GM18951 (cell line): Measurements from ENCODE around the gene SLC7A8.

Experiments used
- POLR2A ChIP-seq: IDR thresholded peaks from 4 replicates; pipeline ENCODE4 v1.6.1; 2011; ENCODE audit warnings: mild to moderate bottlenecking; ENCODE audit not compliant: insufficient read length, insufficient read depth; ENCODE audit errors: extremely low read depth
- in situ Hi-C: fragments of 300-500 bp; cut with MboI; formaldehyde crosslinking; loops from one replicate; pipeline ENCODE4 v1.12.0; 2022; ENCODE audit warnings: low sequenced_read_pairs, mixed read lengths, inconsistent platforms; ENCODE audit not compliant: unreplicated experiment

The SLC7A8 gene

DNA sequence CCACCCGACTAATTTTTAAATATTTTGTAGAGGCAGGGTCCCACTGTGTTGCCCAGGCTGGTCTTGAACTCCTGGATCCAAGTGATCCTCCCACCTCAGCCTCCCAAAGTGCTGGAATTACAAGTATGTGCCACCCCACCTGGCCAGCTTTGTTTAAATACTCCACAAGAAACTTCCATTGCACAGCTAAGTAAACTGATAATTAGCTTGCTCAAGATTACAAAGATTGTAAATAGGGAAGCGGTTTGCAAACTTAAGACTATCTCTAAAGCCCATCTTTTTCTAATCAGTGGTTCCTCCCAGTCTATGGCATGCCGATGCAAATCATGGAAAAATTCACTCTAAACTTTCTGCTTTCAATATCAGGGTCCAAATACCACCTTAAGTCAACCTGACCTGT is 9.7 kb downstream of the SLC7A8 start:
- in situ Hi-C loops, result no loop called here
- TF ChIP-seq POLR2A, result no peak

GRCh38 chr14:23173031-23173430 is 10.4 kb downstream of the SLC7A8 start:
- in situ Hi-C loops, result no loop called here

GRCh38 chr14:23172574-23172973 is 10.9 kb downstream of the SLC7A8 start:
- TF ChIP-seq POLR2A, result no peak
- in situ Hi-C loops, result no loop called here

More at GRCh38 chr14:23173031-23173430, 10.4 kb downstream of the SLC7A8 start:
- TF ChIP-seq POLR2A, result no peak

DNA sequence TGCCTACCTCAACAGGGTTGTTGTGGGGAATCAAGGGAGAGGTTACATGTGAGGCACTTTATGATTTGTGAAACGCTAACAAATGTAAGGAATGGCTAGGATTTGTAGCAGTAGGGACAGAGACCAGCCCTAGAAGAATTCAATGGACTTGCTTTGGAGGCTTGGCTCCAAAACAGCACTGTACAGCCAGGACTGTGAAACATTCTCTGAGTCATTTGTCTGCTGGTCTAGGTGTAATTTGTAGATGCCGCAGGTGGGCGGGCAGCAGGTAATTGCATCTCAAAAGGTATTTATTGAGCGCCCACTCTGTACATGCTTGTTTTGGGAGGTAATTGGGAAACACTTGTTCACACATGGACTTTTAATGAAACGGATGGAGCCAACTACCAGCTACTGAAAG is 11.4 kb downstream of the SLC7A8 start:
- no peak for TF ChIP-seq POLR2A
- in situ Hi-C loops, result no loop called here

DNA sequence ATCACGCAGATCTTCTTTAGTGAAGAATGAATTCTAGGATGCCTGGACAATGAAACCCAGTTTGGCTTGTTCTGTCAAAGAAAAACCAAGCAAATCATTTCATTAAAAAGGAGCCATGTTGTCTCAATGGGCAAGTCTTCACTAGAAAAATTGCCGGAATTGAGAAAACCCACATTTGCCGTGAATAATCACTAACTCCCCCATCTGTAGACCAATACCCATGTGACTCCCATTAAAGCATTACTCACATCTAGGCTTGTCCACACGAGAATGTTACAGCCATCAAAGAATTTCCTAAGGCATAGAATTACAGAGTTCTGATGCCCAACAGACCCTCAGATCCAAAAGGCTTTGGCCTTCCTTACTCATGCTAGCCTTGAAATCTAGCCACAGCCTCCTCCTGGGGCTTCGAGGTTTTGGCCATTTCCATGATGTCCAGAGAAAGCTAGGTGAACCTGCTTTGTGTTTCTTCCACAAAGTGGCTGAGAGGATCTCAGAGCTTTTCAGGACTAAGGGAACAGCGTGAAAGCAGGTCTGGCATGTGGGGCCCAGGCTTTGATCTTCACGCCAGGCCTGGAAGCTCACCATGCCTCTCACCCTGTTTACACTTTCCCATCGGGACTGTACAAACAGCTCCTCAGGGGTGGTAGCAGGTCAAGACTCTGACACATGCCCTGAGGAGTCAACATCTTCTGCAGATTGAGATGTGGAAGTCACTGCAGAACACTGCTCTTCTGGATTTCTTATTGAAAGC is 12.1 kb downstream of the SLC7A8 start:
- no peak for TF ChIP-seq POLR2A
- in situ Hi-C loops, result no loop called here

DNA sequence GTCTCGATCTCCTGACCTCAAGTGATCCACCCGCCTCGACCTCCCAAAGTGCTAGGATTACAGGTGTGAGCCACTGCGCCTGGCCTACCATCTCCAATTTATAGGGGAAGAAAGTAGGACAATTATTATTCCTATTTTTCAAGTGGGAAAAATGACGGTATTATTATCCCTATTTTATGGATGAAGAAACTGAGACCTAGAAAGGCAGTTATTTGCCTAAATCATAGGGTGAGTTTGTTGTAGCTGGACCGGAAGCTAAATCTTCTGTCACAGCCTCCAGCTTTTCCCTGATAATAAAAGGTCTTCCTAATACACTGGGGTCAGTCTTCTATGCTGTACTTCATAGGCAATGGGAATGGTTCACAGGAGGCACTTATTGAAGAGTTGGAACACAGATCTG is 13.8 kb downstream of the SLC7A8 start:
- in situ Hi-C loops, result no loop called here
- no peak for TF ChIP-seq POLR2A

GRCh38 chr14:23168246-23168645 is 15.2 kb downstream of the SLC7A8 start:
- in situ Hi-C loops, result no loop called here
- no peak for TF ChIP-seq POLR2A

- in situ Hi-C loops, result no loop called here
- no peak for TF ChIP-seq POLR2A
These were observed 16.2 kb downstream of the SLC7A8 start for GRCh38 chr14:23167116-23167847.

DNA sequence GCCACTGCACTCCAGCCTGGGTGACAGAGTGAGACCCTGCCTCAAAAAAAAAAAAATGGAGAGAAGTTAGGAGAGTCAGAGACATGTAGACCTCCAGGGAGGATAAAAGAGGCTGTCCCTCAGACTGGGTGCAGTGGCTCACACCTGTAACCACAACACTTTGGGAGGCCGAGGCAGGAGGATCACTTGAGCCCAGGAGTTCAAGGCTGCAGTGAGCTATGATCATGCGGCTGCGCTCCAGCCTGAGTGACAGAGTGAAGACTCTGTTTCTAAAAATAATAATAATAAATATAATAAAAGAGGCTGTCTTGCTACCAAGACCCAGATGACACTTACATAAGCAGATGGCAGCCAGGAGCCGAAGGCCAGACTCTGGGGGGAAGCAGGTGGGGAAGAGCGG is 18.5 kb downstream of the SLC7A8 start:
- TF ChIP-seq POLR2A, result no peak
- in situ Hi-C loops, result no loop called here

DNA sequence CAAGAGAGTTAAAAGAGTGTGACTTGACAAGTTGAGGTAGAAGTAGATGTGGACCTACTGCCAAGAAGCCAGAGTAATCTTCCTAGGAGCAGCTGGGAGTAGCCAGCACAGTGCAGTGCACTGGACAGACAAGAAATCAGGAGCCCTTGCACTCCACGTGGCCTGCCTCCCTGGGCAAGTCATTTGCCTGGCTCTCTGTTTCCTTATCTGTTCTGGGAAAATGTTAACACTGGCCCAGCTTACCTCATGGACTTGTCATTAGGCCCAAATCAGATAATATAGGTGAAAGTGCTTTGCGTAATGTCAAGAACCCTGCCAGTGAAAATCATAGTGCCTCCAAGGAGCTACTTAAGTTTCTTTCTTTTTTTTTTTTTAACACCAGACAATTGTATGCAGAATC is 19.2 kb downstream of the SLC7A8 start:
- no peak for TF ChIP-seq POLR2A
- in situ Hi-C loops, result no loop called here

GRCh38 chr14:23163830-23164229 is 19.6 kb downstream of the SLC7A8 start:
- TF ChIP-seq POLR2A, result no peak
- in situ Hi-C loops, result no loop called here

DNA sequence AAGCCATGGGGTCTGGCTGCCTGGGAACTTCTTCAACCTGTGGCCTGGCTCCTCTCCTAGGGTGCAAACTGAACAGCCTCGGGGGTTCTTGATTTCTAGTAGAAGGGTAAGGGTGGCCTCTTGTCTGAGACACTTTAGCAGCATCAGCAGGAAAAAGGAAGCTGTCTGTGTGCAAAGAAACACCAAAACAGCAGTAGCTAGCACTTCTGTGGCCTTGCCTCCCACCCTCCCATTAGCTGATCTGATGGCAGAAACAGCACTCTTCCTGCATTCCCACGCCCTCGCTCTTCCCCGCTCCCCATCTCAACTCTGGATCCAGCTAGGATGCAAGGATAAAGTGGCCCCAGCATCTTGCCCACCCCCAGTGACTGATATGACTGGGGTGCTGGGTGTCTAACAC is 20.7 kb downstream of the SLC7A8 start:
- TF ChIP-seq POLR2A, result no peak
- in situ Hi-C loops, result no loop called here

DNA sequence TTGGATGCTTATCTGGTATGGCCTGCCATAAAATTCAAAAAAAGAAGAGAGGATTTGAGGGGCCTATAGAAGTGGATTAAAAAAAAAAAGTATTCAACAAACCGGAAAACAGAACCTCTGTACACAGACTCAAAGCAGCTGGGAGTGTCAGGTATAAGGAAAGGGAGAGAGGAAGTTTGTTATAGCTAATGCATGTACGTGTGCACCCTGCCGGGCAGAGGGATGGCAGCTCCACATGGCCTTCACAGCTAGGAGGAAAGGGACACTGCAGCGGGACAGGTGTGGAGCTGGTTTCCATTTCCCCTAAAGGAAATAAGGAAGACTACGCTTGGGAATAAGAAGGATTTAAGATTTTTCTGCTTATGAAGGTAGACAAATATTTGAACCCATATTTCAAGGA is 21.5 kb downstream of the SLC7A8 start:
- in situ Hi-C loops, result no loop called here
- no peak for TF ChIP-seq POLR2A

- in situ Hi-C loops, result no loop called here
- TF ChIP-seq POLR2A, result no peak
These were observed 22.4 kb downstream of the SLC7A8 start for GRCh38 chr14:23160924-23161522.
